ENCODE data around the gene CPA5.

CPA5 gene

DNA sequence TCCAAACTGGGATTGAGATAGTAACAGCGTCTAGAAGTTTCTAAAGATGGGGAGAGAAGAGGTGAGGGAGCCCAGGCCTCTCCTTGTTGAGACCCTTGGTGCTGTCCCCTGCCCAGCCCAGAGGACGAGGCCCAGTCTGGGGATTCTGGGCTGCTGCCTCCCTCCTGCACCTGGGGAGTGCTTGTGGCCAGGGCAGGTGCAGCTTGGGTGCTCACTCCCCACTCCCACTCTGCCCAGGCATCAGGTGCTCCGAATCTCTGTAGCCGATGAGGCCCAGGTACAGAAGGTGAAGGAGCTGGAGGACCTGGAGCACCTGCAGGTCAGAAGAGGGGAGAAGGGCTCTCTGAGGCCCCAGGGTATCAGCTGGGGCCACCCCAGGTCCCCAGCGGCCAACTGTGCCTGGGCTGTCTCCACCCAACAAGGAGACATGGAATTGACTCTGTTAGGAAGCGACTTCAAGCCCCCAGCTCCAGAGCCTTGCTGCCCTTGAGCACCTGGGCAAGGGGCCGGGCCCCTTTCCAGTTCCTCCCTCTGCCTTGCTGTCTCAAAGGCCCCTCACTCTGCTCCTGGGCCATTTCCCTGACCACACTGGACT is 36.3 kb downstream of the CPA5 start:
- TF ChIP-seq CTCF (conservative IDR thresholded peaks at IDR 0.05) = no peak
- H3K27ac ChIP-seq = no peak overlapping the region

- H3K27ac ChIP-seq = no peak overlapping the region
- no peak for TF ChIP-seq CTCF (conservative IDR thresholded peaks at IDR 0.05)
Measured at GRCh38 chr7:130381468-130382312, 37.1 kb downstream of the CPA5 start.

DNA sequence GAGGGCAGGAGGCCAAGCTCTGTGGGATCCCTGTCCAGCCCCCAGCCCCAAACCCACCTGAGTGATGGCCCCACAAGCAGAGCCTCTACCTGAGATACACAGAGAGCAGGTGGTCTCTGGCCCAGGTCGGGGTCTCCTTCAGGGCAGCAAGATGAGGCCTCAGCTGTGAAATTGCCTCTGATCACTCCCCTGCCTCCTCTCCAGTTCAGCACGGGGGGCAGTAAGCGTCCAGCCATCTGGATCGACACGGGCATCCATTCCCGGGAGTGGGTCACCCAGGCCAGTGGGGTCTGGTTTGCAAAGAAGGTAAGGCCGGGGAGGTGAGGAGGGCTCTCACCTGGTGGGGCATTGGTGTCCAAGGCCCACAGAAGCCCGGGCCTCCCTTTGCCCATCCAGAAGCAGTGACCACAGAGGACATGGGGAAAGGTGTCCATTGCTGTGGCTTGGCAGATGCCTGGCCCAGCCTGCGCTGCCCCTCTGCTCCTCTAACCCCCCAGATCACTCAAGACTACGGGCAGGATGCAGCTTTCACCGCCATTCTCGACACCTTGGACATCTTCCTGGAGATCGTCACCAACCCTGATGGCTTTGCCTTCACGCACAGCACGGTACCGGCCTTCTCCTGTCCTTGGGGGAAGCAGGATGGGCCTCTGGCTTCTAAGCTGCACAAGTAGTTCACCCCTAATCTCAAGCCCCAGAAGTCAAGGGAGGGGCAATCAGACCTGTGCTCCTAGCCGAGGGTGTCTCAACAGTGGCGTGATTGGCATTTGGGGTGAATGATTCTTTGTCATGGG is 38.8 kb downstream of the CPA5 start:
- H3K27ac ChIP-seq = no peak overlapping the region
- no peak for TF ChIP-seq CTCF (conservative IDR thresholded peaks at IDR 0.05)

- TF ChIP-seq CTCF (conservative IDR thresholded peaks at IDR 0.05) = no peak
- no peak overlapping the region for H3K27ac ChIP-seq
Measured at GRCh38 chr7:130384371-130384801, 39.8 kb downstream of the CPA5 start.

GRCh38 chr7:130384841-130385599 is 40.4 kb downstream of the CPA5 start:
- H3K27ac ChIP-seq = no peak overlapping the region
- TF ChIP-seq CTCF (conservative IDR thresholded peaks at IDR 0.05) = no peak

DNA sequence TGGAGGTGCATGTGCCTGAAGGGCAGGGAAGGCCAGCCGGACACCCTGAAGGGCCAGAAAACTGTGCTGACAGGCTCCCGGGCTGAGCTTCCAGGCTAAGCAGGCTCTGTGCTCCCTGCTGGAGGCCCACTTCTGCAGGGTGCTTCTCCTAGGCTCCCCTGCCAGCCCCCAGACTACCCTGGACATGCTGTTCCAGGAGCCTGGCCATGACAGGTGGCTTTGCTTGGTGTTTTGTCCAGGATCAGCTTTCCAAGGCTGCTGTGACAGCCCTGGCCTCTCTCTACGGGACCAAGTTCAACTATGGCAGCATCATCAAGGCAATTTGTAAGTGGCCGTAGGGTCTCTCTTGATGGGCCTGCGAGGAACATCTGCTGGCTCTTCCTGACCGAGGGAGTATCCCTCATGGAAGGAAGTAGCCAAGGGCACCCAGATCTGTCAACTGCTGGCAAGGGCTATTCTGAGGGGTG is 41.0 kb downstream of the CPA5 start:
- no peak for TF ChIP-seq CTCF (conservative IDR thresholded peaks at IDR 0.05)
- no peak overlapping the region for H3K27ac ChIP-seq

Measured in VCaP (cell line).